Measurements from ENCODE around the gene PARD3.

DNA sequence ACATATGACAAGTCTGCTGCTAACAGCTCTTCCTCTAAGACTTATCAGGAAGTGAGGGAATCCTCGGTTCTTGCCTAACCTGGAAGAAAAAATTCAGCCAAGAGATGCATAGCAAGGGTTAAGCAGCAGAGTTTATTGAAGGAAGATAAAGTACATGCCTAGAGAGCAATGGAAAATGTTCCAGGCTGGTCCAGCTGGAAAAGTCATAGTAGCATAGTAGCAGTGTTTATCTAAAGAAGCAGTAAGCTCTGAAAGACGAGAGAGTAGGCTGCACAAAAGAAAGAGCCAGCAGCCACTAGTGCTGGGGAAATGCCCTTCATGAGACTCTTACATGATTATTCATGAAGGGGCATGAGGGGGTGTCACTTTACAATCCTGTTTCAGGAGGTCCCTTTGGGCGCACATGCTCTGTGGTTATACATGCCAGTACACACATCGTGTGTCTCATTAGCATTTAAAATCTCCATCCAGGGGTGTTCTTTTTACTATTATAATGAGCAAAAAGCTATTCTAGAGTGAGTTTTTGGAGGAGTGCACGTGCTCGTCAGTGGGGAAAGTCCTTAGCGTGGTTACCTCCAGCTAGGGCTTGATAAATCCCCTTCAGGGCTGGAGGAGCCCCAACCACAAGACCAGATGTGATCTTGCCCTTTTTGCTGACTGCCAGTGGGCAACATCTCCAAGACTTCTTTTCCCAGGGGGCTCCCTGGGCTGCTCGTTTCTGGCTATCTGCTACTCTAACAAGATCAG is 716.1 kb downstream of the PARD3 start:
- TF ChIP-seq, protein P1, sequence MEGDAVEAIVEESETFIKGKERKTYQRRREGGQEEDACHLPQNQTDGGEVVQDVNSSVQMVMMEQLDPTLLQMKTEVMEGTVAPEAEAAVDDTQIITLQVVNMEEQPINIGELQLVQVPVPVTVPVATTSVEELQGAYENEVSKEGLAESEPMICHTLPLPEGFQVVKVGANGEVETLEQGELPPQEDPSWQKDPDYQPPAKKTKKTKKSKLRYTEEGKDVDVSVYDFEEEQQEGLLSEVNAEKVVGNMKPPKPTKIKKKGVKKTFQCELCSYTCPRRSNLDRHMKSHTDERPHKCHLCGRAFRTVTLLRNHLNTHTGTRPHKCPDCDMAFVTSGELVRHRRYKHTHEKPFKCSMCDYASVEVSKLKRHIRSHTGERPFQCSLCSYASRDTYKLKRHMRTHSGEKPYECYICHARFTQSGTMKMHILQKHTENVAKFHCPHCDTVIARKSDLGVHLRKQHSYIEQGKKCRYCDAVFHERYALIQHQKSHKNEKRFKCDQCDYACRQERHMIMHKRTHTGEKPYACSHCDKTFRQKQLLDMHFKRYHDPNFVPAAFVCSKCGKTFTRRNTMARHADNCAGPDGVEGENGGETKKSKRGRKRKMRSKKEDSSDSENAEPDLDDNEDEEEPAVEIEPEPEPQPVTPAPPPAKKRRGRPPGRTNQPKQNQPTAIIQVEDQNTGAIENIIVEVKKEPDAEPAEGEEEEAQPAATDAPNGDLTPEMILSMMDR (IDR thresholded peaks at IDR 0.05; ENCODE audit: poor library complexity, severe bottlenecking) = no peak
- TF ChIP-seq RAD21 (conservative IDR thresholded peaks at IDR 0.05) = no peak
- no peak for TF ChIP-seq POLR2AphosphoS5 (IDR thresholded peaks at IDR 0.05)
- TF ChIP-seq TAF1 (IDR thresholded peaks at IDR 0.05; ENCODE audit: low read depth) = no peak
- TF ChIP-seq EP300 (conservative IDR thresholded peaks at IDR 0.05; ENCODE audit: poor library complexity, severe bottlenecking) = no peak
